K562 (cell line): ENCODE measurements around the gene SULT6B1. TPM values are rescaled to one million over a fixed set of nuclear protein-coding genes. Genes with fewer than 3 reads are reported as not detected.

Experiments
- HINFP ChIP-seq: fragments of 450-650 bp; conservative IDR thresholded peaks from 2 replicates; pipeline ENCODE4 v1.6.1; 2016; ENCODE audit warnings: missing genetic modification characterization, low read depth, mild to moderate bottlenecking, control low read depth, missing compliant biosample characterization
- HNRNPH1 ChIP-seq: fragments of 200-400 bp; formaldehyde crosslinking; optimal IDR thresholded peaks from 2 replicates; pipeline ENCODE3; 2017; ENCODE audit warnings: low read depth, mild to moderate bottlenecking, low read length, moderate library complexity
- NELFE ChIP-seq: IDR thresholded peaks from 2 replicates; pipeline ENCODE4 v1.6.1; 2011; ENCODE audit warnings: mild to moderate bottlenecking; ENCODE audit not compliant: insufficient read depth, insufficient read length
- NFIC ChIP-seq: fragments of 450-650 bp; IDR thresholded peaks from 2 replicates; pipeline ENCODE4 v1.6.1; 2017; ENCODE audit warnings: mild to moderate bottlenecking, inconsistent platforms
- NR0B1 ChIP-seq: fragments of 450-650 bp; IDR thresholded peaks from one replicate; pipeline ENCODE4 v1.6.1; 2018; ENCODE audit warnings: mild to moderate bottlenecking, moderate library complexity; ENCODE audit not compliant: partially characterized antibody
- PHB ChIP-seq: fragments of 250-450 bp; sonication (Bioruptor Pico); IDR thresholded peaks from 2 replicates; pipeline ENCODE4 v1.5.0; 2021
- PPARD ChIP-seq: fragments of 250-450 bp; sonication (Bioruptor Pico); IDR thresholded peaks from 2 replicates; pipeline ENCODE4 v1.8.0; 2022; ENCODE audit warnings: inconsistent platforms, mild to moderate bottlenecking, moderate library complexity
- PURB ChIP-seq: sonication (generic); formaldehyde crosslinking; IDR thresholded peaks from 2 replicates; pipeline ENCODE4 v1.9.0; 2021; ENCODE audit warnings: low read depth, mild to moderate bottlenecking, missing genetic modification reagents
- SETDB1 ChIP-seq: IDR thresholded peaks from one replicate; pipeline ENCODE4 v1.6.1; 2012; ENCODE audit warnings: low read length, control low read depth, inconsistent platforms
- TAF15 ChIP-seq: fragments of 200-400 bp; formaldehyde crosslinking; IDR thresholded peaks from 2 replicates; pipeline ENCODE4 v1.6.1; 2017; ENCODE audit warnings: mild to moderate bottlenecking, low read depth, low read length, moderate library complexity
- ZBTB17 ChIP-seq: fragments of 450-650 bp; formaldehyde crosslinking; IDR thresholded peaks from 2 replicates; pipeline ENCODE4 v1.4.0; 2020; ENCODE audit warnings: mild to moderate bottlenecking
- ZC3H11A ChIP-seq: IDR thresholded peaks from 2 replicates; pipeline ENCODE4 v1.6.1; 2012; ENCODE audit warnings: low read depth, low read length, improper control_type of control experiment
- ZNF140 ChIP-seq: fragments of 250-450 bp; sonication (Bioruptor Pico); IDR thresholded peaks from 2 replicates; pipeline ENCODE4 v1.8.0; 2021; ENCODE audit warnings: moderate library complexity, mild to moderate bottlenecking, inconsistent platforms
- ZNF75A ChIP-seq: fragments of 450-650 bp; formaldehyde crosslinking; IDR thresholded peaks from 2 replicates; pipeline ENCODE4 v1.4.0; 2020; ENCODE audit warnings: mild to moderate bottlenecking
- ZNF76 ChIP-seq: fragments of 250-450 bp; sonication (Bioruptor Pico); IDR thresholded peaks from 2 replicates; pipeline ENCODE4 v1.4.0; 2020; ENCODE audit warnings: mild to moderate bottlenecking, moderate library complexity, borderline replicate concordance
- polyA plus RNA-seq, 8 experiments: library from polyadenylated mRNA; depleted of rRNA in 4 of 8; stranded (reverse) in 5 of 8; unstranded in 3 of 8; fragments of >200 nt; fragmentation: Nextera tagmentation in 2 of 8; fragmentation: Illumina TruSeq in 1 of 8; extraction: Ambion mirVana in 2 of 8; extraction: Trizol in 1 of 8; gene quantifications; 2 replicates each; pipeline versions ENCODE4 v1.2.1 to v1.2.3, GENCODE V29; 2011 to 2014; ENCODE audit warnings: inconsistent platforms in 1 of 8, missing spikeins in 1 of 8
- total RNA-seq, 7 experiments: library from RNA; depleted of rRNA in 6 of 7; stranded (reverse); fragments of >200 nt in 6 of 7; fragmentation: Illumina TruSeq in 2 of 7; extraction: Trizol in 2 of 7; gene quantifications; 2 replicates each; pipeline versions ENCODE4 v1.2.1 to v1.2.3, GENCODE V29; 2011 to 2021; ENCODE audit warnings: low replicate concordance in 1 of 7
- TF ChIP-seq, protein P1 (sequence below): sonication (generic); formaldehyde crosslinking; IDR thresholded peaks from 2 replicates; pipeline ENCODE4 v1.8.0; 2022; ENCODE audit warnings: mild to moderate bottlenecking, missing genetic modification reagents, borderline replicate concordance
- TF ChIP-seq, protein P2 (sequence below): fragments of 450-650 bp; formaldehyde crosslinking; IDR thresholded peaks from 2 replicates; pipeline ENCODE4 v1.4.0; 2020; ENCODE audit warnings: mild to moderate bottlenecking, moderate library complexity
- TF ChIP-seq, protein P3 (sequence below): sonication (generic); formaldehyde crosslinking; IDR thresholded peaks from 2 replicates; pipeline ENCODE4 v1.8.0; 2022; ENCODE audit warnings: mild to moderate bottlenecking, low read depth, missing genetic modification reagents

SULT6B1 gene
- total and polyA plus RNA-seq, 9 of the 15 experiments (the other 6 are each of a cell fraction or from before 2014, with no cell fraction given) = not detected

- TF ChIP-seq, protein P1, sequence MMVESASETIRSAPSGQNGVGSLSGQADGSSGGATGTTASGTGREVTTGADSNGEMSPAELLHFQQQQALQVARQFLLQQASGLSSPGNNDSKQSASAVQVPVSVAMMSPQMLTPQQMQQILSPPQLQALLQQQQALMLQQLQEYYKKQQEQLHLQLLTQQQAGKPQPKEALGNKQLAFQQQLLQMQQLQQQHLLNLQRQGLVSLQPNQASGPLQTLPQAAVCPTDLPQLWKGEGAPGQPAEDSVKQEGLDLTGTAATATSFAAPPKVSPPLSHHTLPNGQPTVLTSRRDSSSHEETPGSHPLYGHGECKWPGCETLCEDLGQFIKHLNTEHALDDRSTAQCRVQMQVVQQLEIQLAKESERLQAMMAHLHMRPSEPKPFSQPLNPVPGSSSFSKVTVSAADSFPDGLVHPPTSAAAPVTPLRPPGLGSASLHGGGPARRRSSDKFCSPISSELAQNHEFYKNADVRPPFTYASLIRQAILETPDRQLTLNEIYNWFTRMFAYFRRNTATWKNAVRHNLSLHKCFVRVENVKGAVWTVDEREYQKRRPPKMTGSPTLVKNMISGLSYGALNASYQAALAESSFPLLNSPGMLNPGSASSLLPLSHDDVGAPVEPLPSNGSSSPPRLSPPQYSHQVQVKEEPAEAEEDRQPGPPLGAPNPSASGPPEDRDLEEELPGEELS (CRISPR knock-in tag) = 0 out of 2 replicates have a peak, but pooled peaks have one; percentile 25
- TF ChIP-seq PURB (CRISPR knock-in tag) (no peak), NFIC (peak; percentile 42; the same call in 1 of the 2 replicates), NR0B1 (no peak), ZNF140 (no peak), ZNF76 (0 out of 2 replicates have a peak, but pooled peaks have one; percentile 25), ZC3H11A (no peak), NELFE (no peak), HINFP (tag) (no peak), TAF15 (no peak), ZNF75A (no peak), PHB (no peak), PPARD (no peak), ZBTB17 (no peak; the same call in 1 of the 2 replicates), SETDB1 (no peak), HNRNPH1 (no peak)
- TF ChIP-seq, protein P2, sequence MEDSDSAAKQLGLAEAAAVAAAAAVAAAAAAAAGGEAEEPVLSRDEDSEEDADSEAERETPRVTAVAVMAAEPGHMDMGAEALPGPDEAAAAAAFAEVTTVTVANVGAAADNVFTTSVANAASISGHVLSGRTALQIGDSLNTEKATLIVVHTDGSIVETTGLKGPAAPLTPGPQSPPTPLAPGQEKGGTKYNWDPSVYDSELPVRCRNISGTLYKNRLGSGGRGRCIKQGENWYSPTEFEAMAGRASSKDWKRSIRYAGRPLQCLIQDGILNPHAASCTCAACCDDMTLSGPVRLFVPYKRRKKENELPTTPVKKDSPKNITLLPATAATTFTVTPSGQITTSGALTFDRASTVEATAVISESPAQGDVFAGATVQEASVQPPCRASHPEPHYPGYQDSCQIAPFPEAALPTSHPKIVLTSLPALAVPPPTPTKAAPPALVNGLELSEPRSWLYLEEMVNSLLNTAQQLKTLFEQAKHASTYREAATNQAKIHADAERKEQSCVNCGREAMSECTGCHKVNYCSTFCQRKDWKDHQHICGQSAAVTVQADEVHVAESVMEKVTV (CRISPR knock-in tag) = no peak
- TF ChIP-seq, protein P3, sequence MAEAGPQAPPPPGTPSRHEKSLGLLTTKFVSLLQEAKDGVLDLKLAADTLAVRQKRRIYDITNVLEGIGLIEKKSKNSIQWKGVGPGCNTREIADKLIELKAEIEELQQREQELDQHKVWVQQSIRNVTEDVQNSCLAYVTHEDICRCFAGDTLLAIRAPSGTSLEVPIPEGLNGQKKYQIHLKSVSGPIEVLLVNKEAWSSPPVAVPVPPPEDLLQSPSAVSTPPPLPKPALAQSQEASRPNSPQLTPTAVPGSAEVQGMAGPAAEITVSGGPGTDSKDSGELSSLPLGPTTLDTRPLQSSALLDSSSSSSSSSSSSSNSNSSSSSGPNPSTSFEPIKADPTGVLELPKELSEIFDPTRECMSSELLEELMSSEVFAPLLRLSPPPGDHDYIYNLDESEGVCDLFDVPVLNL (CRISPR knock-in tag) = no peak
These were observed 43.0 kb upstream of the SULT6B1 start, which contains the start of the genes CEBPZ and NDUFAF7 (continued) for GRCh38 chr2:37231241-37232130.
